Ascending aorta (tissue), 2 donors: ENCODE data around the gene NUTF2. TPM values are rescaled to one million over a fixed set of nuclear protein-coding genes. Genes with fewer than 3 reads are reported as not detected.

ENCODE experiments used
- DNase-seq, 2 donors: peaks; one replicate each; pipeline ENCODE4 v3.0.0-alpha.2; 2019; ENCODE audit warnings: low spot score in 2 of 2
- H3K27ac ChIP-seq, 2 donors: fragments of 200-600 bp; sonication (generic); one replicate each; pipeline ENCODE4 v1.5.1; 2016 to 2017; ENCODE audit warnings: mild to moderate bottlenecking in 1 of 2
- H3K27me3 ChIP-seq: fragments of 200-600 bp; sonication (generic); one replicate; pipeline ENCODE4 v1.5.1; 2017
- H3K36me3 ChIP-seq, 2 donors: fragments of 200-600 bp; sonication (generic); one replicate each; pipeline ENCODE4 v1.5.1; 2016
- H3K4me1 ChIP-seq, 2 donors: fragments of 200-600 bp; sonication (generic); one replicate each; pipeline ENCODE4 v1.5.1; 2016 to 2017; ENCODE audit warnings: mild to moderate bottlenecking in 1 of 2
- H3K4me3 ChIP-seq, 2 donors: fragments of 200-600 bp; sonication (generic); one replicate each; pipeline ENCODE4 v1.5.1; 2016 to 2017; ENCODE audit warnings: mild to moderate bottlenecking in 1 of 2
- H3K9me3 ChIP-seq, 2 donors: fragments of 200-600 bp; sonication (generic); one replicate each; pipeline ENCODE4 v1.5.1; 2016
- intact Hi-C: fragments of 100-400 bp; cut with DNase I; formaldehyde crosslinking; loops from one replicate; pipeline ENCODE4 v1.15.1; 2023
- total RNA-seq: library from RNA; depleted of rRNA; stranded (reverse); fragments of >200 nt; gene quantifications from one replicate; pipeline ENCODE4 v1.1.0, GENCODE V29; 2016
- TF ChIP-seq, protein P1 (sequence below), 3 experiments: fragments of 200-600 bp in 2 of 3; fragments of 450-650 bp in 1 of 3; sonication (generic) in 2 of 3; IDR thresholded peaks; one replicate each; pipeline ENCODE4 v1.5.1; 2016 to 2019; ENCODE audit warnings: antibody characterized with exemption in 3 of 3, mild to moderate bottlenecking in 1 of 3, moderate library complexity in 1 of 3

Gene NUTF2
- total RNA-seq, 1 donor from 2014 or later = 156 TPM

GRCh38 chr16:67901734-67902133, 55.0 kb downstream of the NUTF2 start:
- intact Hi-C loops = no loop called here
- TF ChIP-seq, protein P1, sequence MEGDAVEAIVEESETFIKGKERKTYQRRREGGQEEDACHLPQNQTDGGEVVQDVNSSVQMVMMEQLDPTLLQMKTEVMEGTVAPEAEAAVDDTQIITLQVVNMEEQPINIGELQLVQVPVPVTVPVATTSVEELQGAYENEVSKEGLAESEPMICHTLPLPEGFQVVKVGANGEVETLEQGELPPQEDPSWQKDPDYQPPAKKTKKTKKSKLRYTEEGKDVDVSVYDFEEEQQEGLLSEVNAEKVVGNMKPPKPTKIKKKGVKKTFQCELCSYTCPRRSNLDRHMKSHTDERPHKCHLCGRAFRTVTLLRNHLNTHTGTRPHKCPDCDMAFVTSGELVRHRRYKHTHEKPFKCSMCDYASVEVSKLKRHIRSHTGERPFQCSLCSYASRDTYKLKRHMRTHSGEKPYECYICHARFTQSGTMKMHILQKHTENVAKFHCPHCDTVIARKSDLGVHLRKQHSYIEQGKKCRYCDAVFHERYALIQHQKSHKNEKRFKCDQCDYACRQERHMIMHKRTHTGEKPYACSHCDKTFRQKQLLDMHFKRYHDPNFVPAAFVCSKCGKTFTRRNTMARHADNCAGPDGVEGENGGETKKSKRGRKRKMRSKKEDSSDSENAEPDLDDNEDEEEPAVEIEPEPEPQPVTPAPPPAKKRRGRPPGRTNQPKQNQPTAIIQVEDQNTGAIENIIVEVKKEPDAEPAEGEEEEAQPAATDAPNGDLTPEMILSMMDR (IDR thresholded peaks at IDR 0.05) = no peak
- Histone ChIP-seq H3K27ac (no peak overlapping the region), H3K36me3 (peaks cover 0 to 5% of the 10 kb centered on the region in 2 donors), H3K4me1 (peaks cover 6 to 12% of the 10 kb centered on the region in 2 donors), H3K27me3 (no peaks in the 10 kb centered on the region), H3K4me3 (no peak overlapping the region), H3K9me3 (no peaks in the 10 kb centered on the region)
- no peak for DNase-seq

DNA sequence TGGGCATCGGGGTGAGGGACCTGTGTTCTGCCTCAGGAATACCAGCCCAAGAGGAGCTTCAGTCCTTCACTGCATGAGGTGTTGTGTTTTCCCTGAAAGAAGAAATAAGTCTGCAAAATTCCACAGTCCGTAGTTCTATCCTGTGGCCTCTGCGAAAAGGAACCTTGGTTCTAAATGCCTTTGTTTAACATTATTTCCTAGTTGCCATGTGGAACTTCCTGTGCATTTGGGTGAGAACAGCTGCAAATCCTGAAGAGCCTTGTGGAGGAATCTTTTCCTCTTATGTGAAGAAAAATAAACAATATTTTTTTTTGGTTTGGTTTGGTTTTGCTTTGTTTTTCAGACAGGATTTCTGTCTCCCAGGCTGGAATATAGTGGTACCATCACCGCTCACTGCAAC, 56.1 kb downstream of the NUTF2 start:
- Histone ChIP-seq H3K4me1 (peaks cover 0 to 4% of the 10 kb centered on the region in 2 donors), H3K27me3 (no peaks in the 10 kb centered on the region), H3K36me3 (peaks cover 0 to 5% of the 10 kb centered on the region in 2 donors), H3K4me3 (no peak overlapping the region), H3K27ac (no peak overlapping the region), H3K9me3 (no peaks in the 10 kb centered on the region)
- intact Hi-C loops = no loop called here
- no peak for DNase-seq
- TF ChIP-seq, protein P1 (IDR thresholded peaks at IDR 0.05) = no peak

DNA sequence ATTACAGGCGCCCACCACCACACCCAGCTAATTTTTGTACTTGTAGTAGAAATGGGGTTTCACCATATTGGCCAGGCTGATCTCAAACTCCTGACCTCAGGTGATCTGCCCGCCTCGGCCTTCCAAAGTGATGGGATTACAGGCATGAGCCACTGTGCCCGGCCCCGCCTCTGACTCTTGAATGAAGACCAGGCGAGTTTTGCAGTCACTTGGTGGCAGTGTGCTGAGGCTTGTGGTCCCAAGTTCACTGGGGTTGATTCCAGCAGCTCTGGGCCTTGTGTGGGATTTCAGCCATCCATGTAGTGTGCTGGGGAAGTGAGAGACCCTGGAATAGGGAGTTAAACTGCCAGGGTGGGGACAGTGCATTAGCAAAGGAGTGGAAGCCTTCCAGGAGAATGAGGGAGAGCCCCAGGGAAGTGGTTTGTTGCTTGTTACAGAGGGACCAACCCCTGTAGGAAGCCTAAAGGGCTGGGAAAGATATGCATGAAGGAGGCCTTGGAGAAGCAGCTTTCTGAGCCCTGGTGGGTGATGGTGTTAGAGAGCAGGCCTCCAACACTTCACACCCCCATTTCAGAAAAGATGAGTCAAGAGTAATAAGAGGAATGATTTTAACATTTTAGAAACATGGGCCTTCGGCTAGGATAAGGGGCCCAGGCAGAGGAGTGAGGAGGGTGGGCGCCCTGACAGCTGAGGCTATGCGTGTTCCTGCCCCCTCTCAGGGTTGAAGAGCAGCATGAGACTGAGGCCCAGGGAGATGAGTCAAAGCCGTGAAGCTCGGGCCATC, 60.9 kb downstream of the NUTF2 start:
- Histone ChIP-seq H3K27me3 (no peaks in the 10 kb centered on the region), H3K9me3 (no peaks in the 10 kb centered on the region), H3K4me1 (no peaks in the 10 kb centered on the region), H3K36me3 (peaks cover 26 to 39% of the 10 kb centered on the region in 2 donors), H3K4me3 (no peak overlapping the region), H3K27ac (no peak overlapping the region)
- intact Hi-C loops = no loop called here
- TF ChIP-seq, protein P1 (IDR thresholded peaks at IDR 0.05) = no peak
- no peak for DNase-seq

GRCh38 chr16:67909056-67909742, 62.5 kb downstream of the NUTF2 start:
- Histone ChIP-seq H3K9me3 (no peaks in the 10 kb centered on the region), H3K4me3 (no peak overlapping the region), H3K36me3 (peaks cover 26 to 42% of the 10 kb centered on the region in 2 donors), H3K27ac (no peak overlapping the region), H3K27me3 (no peaks in the 10 kb centered on the region), H3K4me1 (no peaks in the 10 kb centered on the region)
- TF ChIP-seq, protein P1 (IDR thresholded peaks at IDR 0.05) = no peak
- intact Hi-C loops = no loop called here
- no peak for DNase-seq

DNA sequence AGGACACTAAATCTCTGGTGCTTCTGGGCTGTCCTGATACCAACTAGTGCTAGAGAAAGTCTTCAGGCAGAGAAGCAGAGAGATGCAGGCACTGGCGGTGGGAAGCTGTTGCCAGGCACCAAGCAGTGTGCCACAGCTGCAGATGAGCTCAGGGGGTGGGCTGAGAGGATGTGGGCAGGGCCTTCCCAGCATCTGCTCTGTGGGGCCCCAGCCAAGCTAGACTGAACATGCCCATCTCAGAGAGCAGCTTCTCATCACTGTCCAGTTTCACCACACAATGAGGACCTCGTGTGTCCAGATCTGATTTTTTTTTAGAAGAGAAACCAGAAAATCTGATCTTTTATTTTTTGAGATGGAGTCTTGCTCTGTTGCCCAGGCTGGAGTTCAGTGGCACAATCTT, 63.4 kb downstream of the NUTF2 start:
- Histone ChIP-seq H3K27me3 (no peaks in the 10 kb centered on the region), H3K9me3 (no peaks in the 10 kb centered on the region), H3K4me3 (no peak overlapping the region), H3K36me3 (peaks cover 26 to 42% of the 10 kb centered on the region in 2 donors), H3K4me1 (peaks cover 0 to 2% of the 10 kb centered on the region in 2 donors), H3K27ac (no peak overlapping the region)
- TF ChIP-seq, protein P1 (IDR thresholded peaks at IDR 0.05) = no peak
- intact Hi-C loops = no loop called here
- no peak for DNase-seq
